Body of pancreas (tissue), 4 donors: Measurements from ENCODE around the gene ZNF804B. TPM values are rescaled to one million over a fixed set of nuclear protein-coding genes. Genes with fewer than 3 reads are reported as not detected.

Experiments
- ATAC-seq: fragments of 150-250 bp; one replicate; pipeline ENCODE4 v1.9.1; 2016
- DNase-seq, 4 donors: peaks; one replicate each; pipeline ENCODE4 v3.0.0-alpha.2; 2019
- H3K27ac ChIP-seq, 4 donors: fragments of 200-600 bp; sonication (generic); 1 replicate in 3 of 4; 2 replicates in 1 of 4; pipeline versions ENCODE4 v1.5.1 to v1.6.1; 2016 to 2019; ENCODE audit warnings: mild to moderate bottlenecking in 1 of 4, mixed read lengths in 1 of 4, moderate library complexity in 1 of 4
- H3K27me3 ChIP-seq, 2 donors: fragments of 200-600 bp; sonication (generic); one replicate each; pipeline ENCODE4 v1.6.0; 2016; ENCODE audit warnings: mild to moderate bottlenecking in 1 of 2
- H3K36me3 ChIP-seq, 2 donors: fragments of 200-600 bp; sonication (generic); replicated peaks in 1 of 2; 2 replicates each; pipeline ENCODE4 v1.5.1; 2016; ENCODE audit warnings: low read depth in 2 of 2; ENCODE audit not compliant: insufficient read depth in 1 of 2
- H3K4me1 ChIP-seq: fragments of 200-600 bp; sonication (generic); one replicate; pipeline ENCODE4 v1.6.0; 2016
- H3K4me3 ChIP-seq, 2 donors: fragments of 200-600 bp; sonication (generic); 1 replicate in 1 of 2; 2 replicates in 1 of 2; pipeline ENCODE4 v1.5.1; 2016 to 2019
- H3K9me3 ChIP-seq, 3 donors: fragments of 200-600 bp; sonication (generic); 1 replicate in 2 of 3; 2 replicates in 1 of 3; pipeline ENCODE4 v1.5.1; 2016
- CTCF ChIP-seq, 7 experiments: fragments of 450-650 bp in 4 of 7; fragments of 200-600 bp in 3 of 7; sonication (generic) in 3 of 7; IDR thresholded peaks; one replicate each; pipeline ENCODE4 v1.5.1; 2016 to 2019; ENCODE audit warnings: antibody characterized with exemption in 7 of 7
- POLR2A ChIP-seq, 3 donors: fragments of 450-650 bp; IDR thresholded peaks; one replicate each; pipeline ENCODE4 v1.6.1; 2016; ENCODE audit warnings: antibody characterized with exemption in 3 of 3, mild to moderate bottlenecking in 2 of 3
- WGBS, 2 donors: methylation state at CpG; one replicate each; pipeline ENCODE4 v1.1.5; 2017; 5-methylcytosine and 5-hydroxymethylcytosine counted together
- intact Hi-C: fragments of 100-400 bp; cut with DNase I; formaldehyde crosslinking; loops from one replicate; pipeline ENCODE4 v1.15.1; 2023
- total RNA-seq, 2 donors: library from RNA; depleted of rRNA; stranded (reverse); fragments of >200 nt; gene quantifications; one replicate each; pipeline ENCODE4 v1.1.0, GENCODE V29; 2016

The ZNF804B gene
- total RNA-seq, 2 donors from 2014 or later: under 0.01 to 4.9 TPM

DNA sequence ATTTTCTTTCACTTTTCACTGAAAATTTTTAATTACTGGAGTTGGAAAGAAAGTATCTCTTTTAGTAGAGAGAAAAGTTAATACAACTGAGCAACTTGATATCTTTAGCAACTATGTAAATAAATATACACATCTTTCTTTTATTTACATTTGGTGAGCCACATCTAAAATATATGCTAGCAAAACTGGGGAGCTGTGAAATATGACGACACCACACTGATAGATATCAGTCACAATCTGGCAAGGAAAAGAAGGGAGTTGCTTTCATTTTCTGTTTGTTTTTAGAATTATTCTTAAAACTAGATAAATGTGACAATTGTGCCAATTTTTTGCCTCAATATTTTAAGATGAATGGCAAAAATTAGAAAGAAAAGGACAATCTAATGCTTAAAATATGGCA is 2.7 kb upstream of the ZNF804B start:
- Histone ChIP-seq H3K9me3 (no peaks in the 10 kb centered on the region), H3K36me3 (no peaks in the 10 kb centered on the region), H3K4me3 (no peak overlapping the region), H3K4me1 (peaks cover 17% of the 10 kb centered on the region), H3K27ac (no peak overlapping the region), H3K27me3 (peaks cover 0 to 10% of the 10 kb centered on the region in 2 donors)
- DNase-seq: no peak
- 44 to 49% methylated on average over 1 of the region's 1 CpG for WGBS, 2 donors
- intact Hi-C loops: no loop called here
- TF ChIP-seq CTCF (IDR thresholded peaks at IDR 0.05): no peak
- no peak for TF ChIP-seq POLR2A (IDR thresholded peaks at IDR 0.05)
- ATAC-seq: no peak

DNA sequence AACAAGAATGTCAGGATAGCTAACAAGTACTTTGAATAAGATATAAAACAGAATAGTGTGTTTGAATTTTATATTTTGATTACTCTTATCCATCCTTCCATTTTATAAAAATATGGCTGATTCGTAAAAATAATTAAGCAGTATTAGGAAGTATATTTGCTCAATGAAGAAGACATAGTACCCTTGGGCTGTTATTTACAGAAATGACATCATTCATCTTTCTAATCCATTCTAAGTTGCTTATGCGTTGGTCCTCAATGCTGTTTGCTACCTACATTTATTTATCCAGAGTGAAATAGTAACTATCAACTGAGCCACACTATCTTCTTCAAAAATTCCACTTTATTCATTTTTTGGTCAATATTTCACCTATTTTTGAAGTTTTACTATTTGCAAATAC is 2.1 kb upstream of the ZNF804B start:
- Histone ChIP-seq H3K27ac (no peak overlapping the region), H3K4me1 (peaks cover 17% of the 10 kb centered on the region), H3K4me3 (no peak overlapping the region), H3K27me3 (peaks cover 0 to 10% of the 10 kb centered on the region in 2 donors), H3K9me3 (no peaks in the 10 kb centered on the region), H3K36me3 (no peaks in the 10 kb centered on the region)
- TF ChIP-seq POLR2A (IDR thresholded peaks at IDR 0.05) (no peak), CTCF (IDR thresholded peaks at IDR 0.05) (no peak)
- WGBS, 2 donors: 74 to 75% methylated on average over 2 of the region's 2 CpGs
- intact Hi-C loops: no loop called here
- no peak for DNase-seq
- ATAC-seq: no peak

DNA sequence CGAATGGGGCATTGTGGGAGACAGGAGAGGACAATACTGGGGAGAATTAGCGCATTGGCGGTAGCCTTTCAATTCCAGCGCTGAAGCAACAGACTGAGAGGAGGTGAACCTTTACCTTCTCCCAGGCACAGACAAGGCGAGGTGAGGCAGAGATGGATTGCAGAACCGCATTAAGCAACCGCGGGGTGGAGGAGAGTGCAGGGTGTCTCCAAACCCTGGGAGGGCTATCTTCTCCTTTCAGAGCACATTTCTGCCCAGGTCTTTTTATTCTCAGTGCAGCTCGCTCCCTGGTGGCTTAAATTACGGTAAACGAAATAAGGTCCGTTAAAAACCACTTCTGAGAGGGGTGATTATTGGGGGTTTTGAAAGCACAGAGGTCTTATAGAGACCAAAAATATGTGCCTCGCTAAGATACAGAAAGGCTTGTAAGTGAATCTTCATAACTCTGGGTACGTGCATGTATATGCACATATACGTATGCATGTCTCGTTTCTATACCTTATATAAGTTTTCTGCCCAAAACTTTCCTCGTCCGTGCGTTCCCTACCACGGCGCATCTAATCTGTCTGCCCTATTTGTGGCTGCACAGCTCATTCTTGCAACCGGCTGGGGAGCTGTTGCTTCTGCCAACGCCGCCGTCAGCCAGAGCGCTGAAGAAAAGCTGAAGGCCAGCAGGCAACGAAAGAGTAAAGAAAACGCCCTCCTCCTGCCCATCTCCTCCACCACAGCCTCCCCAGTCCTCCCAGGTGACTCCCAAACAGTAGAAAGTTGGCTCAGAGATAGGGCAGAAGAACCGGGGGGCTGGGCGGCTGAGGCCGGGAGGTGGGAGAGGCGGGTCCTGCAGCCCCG is 895 bp upstream of the ZNF804B start:
- TF ChIP-seq POLR2A (IDR thresholded peaks at IDR 0.05) (peak in 2 of 3 donors; percentile 11 to 26), CTCF (IDR thresholded peaks at IDR 0.05) (peak in 2 of 7 experiments; percentile 6 to 25)
- intact Hi-C loops: no loop called here

DNA sequence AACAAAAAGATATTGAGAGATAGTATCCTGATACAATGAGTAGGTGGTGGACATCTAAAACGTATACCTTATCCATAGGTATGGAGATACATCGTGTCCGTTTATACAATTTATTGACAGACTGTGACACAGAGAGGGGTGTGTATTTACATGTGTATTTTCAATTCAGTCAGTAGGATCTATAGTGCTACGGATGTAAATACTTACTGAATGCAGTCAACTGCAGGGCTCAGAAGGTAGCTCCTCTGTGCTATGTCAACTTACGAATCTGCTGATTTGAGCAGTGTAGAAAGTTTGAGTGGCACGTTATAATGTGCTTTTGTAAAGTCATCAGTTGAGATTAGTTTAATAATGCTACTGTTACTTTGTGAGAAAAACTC is 626 bp downstream of the ZNF804B start:
- H3K27me3 ChIP-seq: peaks cover 3 to 10% of the 10 kb centered on the region in 2 donors
- ATAC-seq: no peak
- H3K36me3 ChIP-seq: no peaks in the 10 kb centered on the region
- DNase-seq: peak in 1 of 4 donors; percentile 2
- H3K9me3 ChIP-seq: no peaks in the 10 kb centered on the region
- peak overlapping the region; percentile 28 to 41 for H3K4me3 ChIP-seq
- intact Hi-C loops: no loop called here
- H3K4me1 ChIP-seq: peaks cover 17% of the 10 kb centered on the region
- H3K27ac ChIP-seq: peak overlapping the region in 3 of 4 donors; percentile 60 to 70 (median 68)
- TF ChIP-seq POLR2A (IDR thresholded peaks at IDR 0.05) (no peak), CTCF (IDR thresholded peaks at IDR 0.05) (no peak)
- WGBS, 2 donors: 13 to 23% methylated on average over 6 of the region's 6 CpGs

More for the DNA sequence above, 895 bp upstream of the ZNF804B start:
- H3K36me3 ChIP-seq: no peaks in the 10 kb centered on the region
- H3K4me3 ChIP-seq: peak overlapping the region; percentile 28 to 41
- H3K27me3 ChIP-seq: peaks cover 0 to 10% of the 10 kb centered on the region in 2 donors
- ATAC-seq (peak; percentile 69), DNase-seq (peak; percentile 47 to 77 (median 68))
- WGBS, 2 donors: 2 to 4% methylated on average over 31 to 33 of the region's 33 CpGs
- peaks cover 17% of the 10 kb centered on the region for H3K4me1 ChIP-seq
- H3K9me3 ChIP-seq: no peaks in the 10 kb centered on the region
- peak overlapping the region in 3 of 4 donors; percentile 60 to 70 (median 68) for H3K27ac ChIP-seq
